HEK293 (cell line): ENCODE results near the gene ZDHHC11.
"Not testable (repeated sequence)": the region's sequence is repeated elsewhere in the genome, so short reads cannot be mapped to it uniquely, and the experiment has no call there.

Experiments used
- CTCF ChIA-PET: fragments of 350-600 bp; formaldehyde crosslinking; extraction: SDS; loops from one replicate; lab custom pipeline; 2021; ENCODE audit warnings: antibody characterized with exemption; lab: Yijun Ruan, JAX
- POLR2A ChIA-PET: fragments of 300-600 bp; formaldehyde crosslinking; extraction: SDS; loops from one replicate; lab custom pipeline; 2020; ENCODE audit warnings: antibody characterized with exemption, inconsistent platforms; lab: Yijun Ruan, JAX
- H3K27ac ChIP-seq: fragments of 200-500 bp; sonication (Bioruptor generic); 2 replicates; pipeline ENCODE4 v1.5.1; 2014; ENCODE audit warnings: low read depth, low read length, control low read depth, inconsistent platforms; ENCODE audit errors: extremely low read depth
- H3K36me3 ChIP-seq, 2 experiments: fragments of 200-500 bp in 1 of 2; sonication (Bioruptor generic) in 1 of 2; 1 replicate in 1 of 2; 2 replicates in 1 of 2; pipeline ENCODE4 v1.5.1; 2014 to 2017; ENCODE audit warnings: inconsistent platforms in 2 of 2, low read length in 2 of 2; ENCODE audit not compliant: control insufficient read depth in 2 of 2, insufficient read depth in 1 of 2
- H3K4me1 ChIP-seq: fragments of 200-500 bp; sonication (Bioruptor generic); 2 replicates; pipeline ENCODE4 v1.5.1; 2014; ENCODE audit warnings: mild to moderate bottlenecking, low read length, inconsistent platforms; ENCODE audit not compliant: control insufficient read depth, insufficient read depth
- H3K4me3 ChIP-seq: 2 replicates; pipeline ENCODE4 v1.5.1; 2011; ENCODE audit warnings: low read depth, mild to moderate bottlenecking, control low read depth, low read length, moderate library complexity
- H3K9me3 ChIP-seq: fragments of 200-500 bp; sonication (Bioruptor generic); 2 replicates; pipeline ENCODE4 v1.5.1; 2014; ENCODE audit warnings: low read depth, low read length, inconsistent platforms; ENCODE audit not compliant: control insufficient read depth, insufficient read depth
- FEZF1 ChIP-seq: fragments of 450-650 bp; formaldehyde crosslinking; IDR thresholded peaks from 2 replicates; pipeline ENCODE4 v1.5.1; 2016; ENCODE audit warnings: missing biosample characterization, missing genetic modification characterization
- HOXC10 ChIP-seq: sonication (generic); formaldehyde crosslinking; IDR thresholded peaks from 2 replicates; pipeline ENCODE4 v1.8.1; 2023; ENCODE audit warnings: mild to moderate bottlenecking, missing genetic modification reagents
- PRDM4 ChIP-seq: fragments of 450-650 bp; formaldehyde crosslinking; IDR thresholded peaks from 2 replicates; pipeline ENCODE4 v1.5.1; 2017; ENCODE audit warnings: missing biosample characterization, missing genetic modification characterization
- YY2 ChIP-seq: fragments of 450-650 bp; formaldehyde crosslinking; IDR thresholded peaks from 2 replicates; pipeline ENCODE4 v1.5.1; 2016; ENCODE audit warnings: missing biosample characterization, missing genetic modification characterization
- ZBTB26 ChIP-seq: fragments of 450-650 bp; formaldehyde crosslinking; optimal IDR thresholded peaks from 2 replicates; pipeline ENCODE3; 2016; ENCODE audit warnings: missing biosample characterization, mild to moderate bottlenecking, missing genetic modification characterization
- ZNF140 ChIP-seq: fragments of 450-650 bp; formaldehyde crosslinking; IDR thresholded peaks from 2 replicates; pipeline ENCODE4 v1.5.1; 2016; ENCODE audit warnings: missing biosample characterization, missing genetic modification characterization
- ZNF37A ChIP-seq: fragments of 450-650 bp; IDR thresholded peaks from 2 replicates; pipeline ENCODE4 v1.5.1; 2018; ENCODE audit warnings: missing biosample characterization, missing genetic modification characterization
- ZNF561 ChIP-seq: fragments of 450-650 bp; IDR thresholded peaks from 2 replicates; pipeline ENCODE4 v1.5.1; 2018; ENCODE audit warnings: missing biosample characterization, missing genetic modification characterization, borderline replicate concordance
- ZNF843 ChIP-seq: fragments of 450-650 bp; formaldehyde crosslinking; IDR thresholded peaks from 2 replicates; pipeline ENCODE4 v1.5.1; 2016; ENCODE audit warnings: missing biosample characterization, missing genetic modification characterization
- ZSCAN16 ChIP-seq: fragments of 450-650 bp; formaldehyde crosslinking; IDR thresholded peaks from 2 replicates; pipeline ENCODE4 v1.5.1; 2016; ENCODE audit warnings: missing biosample characterization, missing genetic modification characterization
- TF ChIP-seq, protein P1 (sequence below): fragments of 450-650 bp; formaldehyde crosslinking; IDR thresholded peaks from 2 replicates; pipeline ENCODE4 v1.5.1; 2016; ENCODE audit warnings: missing biosample characterization, missing genetic modification characterization
- TF ChIP-seq, protein P2 (sequence below): fragments of 450-650 bp; formaldehyde crosslinking; IDR thresholded peaks from 2 replicates; pipeline ENCODE4 v1.5.1; 2016; ENCODE audit warnings: missing biosample characterization, missing genetic modification characterization

ZDHHC11 gene

DNA sequence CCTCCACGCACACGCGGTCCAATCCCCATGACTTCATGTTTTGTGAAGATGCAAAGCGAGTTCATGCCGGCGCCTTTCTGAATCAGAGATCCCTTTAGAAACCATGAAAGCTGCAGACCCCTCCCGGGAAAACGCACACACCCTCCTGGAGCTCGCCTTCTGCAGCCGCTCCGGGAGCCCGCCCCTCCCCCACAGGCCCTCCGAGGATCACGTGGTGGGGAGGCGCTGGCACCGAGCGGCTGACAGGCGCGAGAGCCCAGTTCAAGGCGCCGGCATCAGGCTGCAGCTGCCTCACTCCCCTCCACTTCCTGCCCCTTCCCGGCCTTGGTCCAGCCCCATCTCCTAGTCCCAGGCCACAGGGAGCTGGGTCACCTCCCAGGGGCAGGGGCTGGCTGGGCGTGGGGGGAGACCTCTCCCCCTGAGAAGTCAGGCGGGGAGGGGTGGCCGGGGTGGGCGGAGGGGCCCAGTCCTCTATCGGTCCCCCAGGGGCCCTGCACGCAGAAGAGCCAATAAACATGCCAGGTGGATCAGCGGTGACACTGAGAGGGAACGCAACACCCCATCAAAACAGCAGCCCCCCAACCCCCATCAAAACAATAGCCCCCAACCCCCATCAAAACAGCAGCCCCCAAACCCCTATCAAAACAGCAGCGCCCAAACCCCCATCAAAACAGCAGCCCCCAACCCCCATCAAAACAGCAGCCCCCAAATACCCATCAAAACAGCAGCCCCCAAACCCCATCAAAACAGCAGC, 67.6 kb downstream of the ZDHHC11 start:
- POLR2A ChIA-PET, result not testable (repeated sequence)
- peak; percentile 15 for TF ChIP-seq ZBTB26 (tag by site-specific recombination)

GRCh38 chr5:782356-782755, 68.4 kb downstream of the ZDHHC11 start:
- H3K9me3 ChIP-seq, H3K4me1 ChIP-seq, H3K27ac ChIP-seq, CTCF ChIA-PET, H3K36me3 ChIP-seq, POLR2A ChIA-PET, H3K4me3 ChIP-seq: not testable (repeated sequence)

More for the DNA sequence above, 67.6 kb downstream of the ZDHHC11 start:
- H3K4me1 ChIP-seq, H3K36me3 ChIP-seq, H3K9me3 ChIP-seq, H3K27ac ChIP-seq, CTCF ChIA-PET, H3K4me3 ChIP-seq: not testable (repeated sequence)

GRCh38 chr5:780571-780970, 70.2 kb downstream of the ZDHHC11 start:
- H3K27ac ChIP-seq, CTCF ChIA-PET, POLR2A ChIA-PET, H3K9me3 ChIP-seq, H3K36me3 ChIP-seq, H3K4me3 ChIP-seq, H3K4me1 ChIP-seq: not testable (repeated sequence)

DNA sequence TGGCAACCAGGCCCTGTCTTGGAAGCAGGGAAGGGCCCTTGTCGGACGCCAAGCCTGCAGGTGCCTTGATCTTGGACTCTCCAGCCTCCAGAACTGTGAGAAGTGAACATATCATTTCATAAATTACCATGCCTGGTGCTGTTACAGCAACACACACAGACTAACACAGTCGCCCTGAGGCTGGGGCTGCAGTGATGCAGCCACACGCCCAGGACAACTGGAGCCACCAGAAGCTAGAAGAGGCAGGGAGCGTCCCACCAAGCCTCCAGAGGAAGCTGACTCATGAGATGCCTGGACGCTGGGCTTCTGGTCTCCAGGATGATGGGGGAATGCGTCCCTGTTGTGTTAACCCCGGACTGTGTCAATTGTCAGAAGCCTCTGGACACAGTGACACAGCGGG, 71.8 kb downstream of the ZDHHC11 start:
- H3K4me1 ChIP-seq, H3K27ac ChIP-seq, H3K4me3 ChIP-seq, H3K36me3 ChIP-seq, CTCF ChIA-PET, H3K9me3 ChIP-seq, POLR2A ChIA-PET: not testable (repeated sequence)

DNA sequence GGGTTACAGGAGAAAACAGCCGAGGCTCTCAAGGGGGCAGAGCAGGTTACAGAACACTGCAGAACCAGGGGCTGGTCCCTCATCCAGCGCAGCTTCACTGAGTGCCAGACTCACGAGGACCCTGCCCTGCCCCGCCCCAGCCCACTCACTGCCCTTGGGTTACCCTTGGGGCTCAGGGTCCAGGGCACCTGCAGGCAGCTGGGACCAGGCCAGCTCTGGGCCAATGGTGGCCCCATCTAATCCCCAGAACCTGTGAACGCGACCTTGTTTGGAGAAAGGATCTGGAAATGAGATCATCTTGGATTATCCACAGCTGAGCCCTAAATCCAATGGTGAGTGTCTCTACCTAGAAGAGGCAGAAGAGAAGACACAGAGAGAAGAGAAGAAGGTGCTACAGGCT, 72.4 kb downstream of the ZDHHC11 start:
- POLR2A ChIA-PET, H3K9me3 ChIP-seq, CTCF ChIA-PET, H3K36me3 ChIP-seq, H3K4me3 ChIP-seq, H3K27ac ChIP-seq, H3K4me1 ChIP-seq: not testable (repeated sequence)

- Histone ChIP-seq H3K27ac (no peak overlapping the region), H3K4me1 (no peaks in the 10 kb centered on the region), H3K9me3 (no peaks in the 10 kb centered on the region), H3K4me3 (no peak overlapping the region), H3K36me3 (no peaks in the 10 kb centered on the region)
- ChIA-PET CTCF (no interaction called here), POLR2A (no interaction called here)
- no peak for TF ChIP-seq ZNF561 (tag by site-specific recombination)
- no peak for TF ChIP-seq PRDM4
- TF ChIP-seq, protein P1, sequence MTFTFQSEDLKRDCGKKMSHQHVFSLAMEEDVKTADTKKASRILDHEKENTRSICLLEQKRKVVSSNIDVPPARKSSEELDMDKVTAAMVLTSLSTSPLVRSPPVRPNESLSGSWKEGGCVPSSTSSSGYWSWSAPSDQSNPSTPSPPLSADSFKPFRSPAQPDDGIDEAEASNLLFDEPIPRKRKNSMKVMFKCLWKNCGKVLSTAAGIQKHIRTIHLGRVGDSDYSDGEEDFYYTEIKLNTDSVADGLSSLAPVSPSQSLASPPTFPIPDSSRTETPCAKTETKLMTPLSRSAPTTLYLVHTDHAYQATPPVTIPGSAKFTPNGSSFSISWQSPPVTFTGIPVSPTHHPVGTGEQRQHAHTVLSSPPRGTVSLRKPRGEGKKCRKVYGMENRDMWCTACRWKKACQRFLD, result no peak
- no peak for TF ChIP-seq ZSCAN16 (tag by site-specific recombination)
- TF ChIP-seq, protein P2, sequence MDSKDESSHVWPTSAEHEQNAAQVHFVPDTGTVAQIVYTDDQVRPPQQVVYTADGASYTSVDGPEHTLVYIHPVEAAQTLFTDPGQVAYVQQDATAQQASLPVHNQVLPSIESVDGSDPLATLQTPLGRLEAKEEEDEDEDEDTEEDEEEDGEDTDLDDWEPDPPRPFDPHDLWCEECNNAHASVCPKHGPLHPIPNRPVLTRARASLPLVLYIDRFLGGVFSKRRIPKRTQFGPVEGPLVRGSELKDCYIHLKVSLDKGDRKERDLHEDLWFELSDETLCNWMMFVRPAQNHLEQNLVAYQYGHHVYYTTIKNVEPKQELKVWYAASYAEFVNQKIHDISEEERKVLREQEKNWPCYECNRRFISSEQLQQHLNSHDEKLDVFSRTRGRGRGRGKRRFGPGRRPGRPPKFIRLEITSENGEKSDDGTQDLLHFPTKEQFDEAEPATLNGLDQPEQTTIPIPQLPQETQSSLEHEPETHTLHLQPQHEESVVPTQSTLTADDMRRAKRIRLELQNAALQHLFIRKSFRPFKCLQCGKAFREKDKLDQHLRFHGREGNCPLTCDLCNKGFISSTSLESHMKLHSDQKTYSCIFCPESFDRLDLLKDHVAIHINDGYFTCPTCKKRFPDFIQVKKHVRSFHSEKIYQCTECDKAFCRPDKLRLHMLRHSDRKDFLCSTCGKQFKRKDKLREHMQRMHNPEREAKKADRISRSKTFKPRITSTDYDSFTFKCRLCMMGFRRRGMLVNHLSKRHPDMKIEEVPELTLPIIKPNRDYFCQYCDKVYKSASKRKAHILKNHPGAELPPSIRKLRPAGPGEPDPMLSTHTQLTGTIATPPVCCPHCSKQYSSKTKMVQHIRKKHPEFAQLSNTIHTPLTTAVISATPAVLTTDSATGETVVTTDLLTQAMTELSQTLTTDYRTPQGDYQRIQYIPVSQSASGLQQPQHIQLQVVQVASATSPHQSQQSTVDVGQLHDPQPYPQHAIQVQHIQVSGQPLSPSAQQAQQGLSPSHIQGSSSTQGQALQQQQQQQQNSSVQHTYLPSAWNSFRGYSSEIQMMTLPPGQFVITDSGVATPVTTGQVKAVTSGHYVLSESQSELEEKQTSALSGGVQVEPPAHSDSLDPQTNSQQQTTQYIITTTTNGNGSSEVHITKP (tag by site-specific recombination), result no peak
- TF ChIP-seq FEZF1, result no peak
- TF ChIP-seq ZNF843 (tag by site-specific recombination), result no peak
- TF ChIP-seq YY2 (tag by site-specific recombination), result no peak
- no peak for TF ChIP-seq ZNF37A (tag by site-specific recombination)
- TF ChIP-seq HOXC10 (CRISPR knock-in tag), result no peak
- TF ChIP-seq ZNF140, result no peak
Measured at GRCh38 chr5:777756-778161, 73.0 kb downstream of the ZDHHC11 start.
